ENCODE data around the gene CAMK2D. TPM values are rescaled to one million over a fixed set of nuclear protein-coding genes. Genes with fewer than 3 reads are reported as not detected.

Gene CAMK2D
- total RNA-seq, 1 experiment from 2014 or later = 7.1 TPM

GRCh38 chr4:113440371-113440770, 321.2 kb downstream of the CAMK2D start:
- H3K27ac ChIP-seq = no peak overlapping the region
- H3K4me1 ChIP-seq (replicated peaks; ENCODE audit: insufficient read depth) = 0 out of 2 replicates have a peak, but pooled peaks cover 2% of the 10 kb centered on the region
- no peaks in the 10 kb centered on the region for H3K27me3 ChIP-seq (ENCODE audit: insufficient read depth, low read depth)
- intact Hi-C loops (cut with micrococcal nuclease; ENCODE audit: unreplicated experiment) = no loop called here
- ChIA-PET CTCF (no interaction called here), POLR2A (ENCODE audit: unreplicated experiment) (no interaction called here)
- no peak overlapping the region for H3K4me3 ChIP-seq
- BruUV-seq (replicated peaks) = no TSS peak
- no peaks in the 10 kb centered on the region for H4K20me1 ChIP-seq (ENCODE audit: insufficient read depth)
- TF ChIP-seq EZH2 (IDR thresholded peaks at IDR 0.05; ENCODE audit: low read depth) (no peak), CTCF (conservative IDR thresholded peaks at IDR 0.05) (no peak)
- H3K36me3 ChIP-seq (ENCODE audit: low read depth) = no peaks in the 10 kb centered on the region
- H3K79me2 ChIP-seq (ENCODE audit: low read depth) = no peaks in the 10 kb centered on the region
- H3F3A ChIP-seq (ENCODE audit: insufficient read depth, low read depth) = no peaks in the 10 kb centered on the region
- no peaks in the 10 kb centered on the region for H3K9me3 ChIP-seq (ENCODE audit: insufficient read depth, low read depth)
- no peak for DNase-seq
- H3K9me2 ChIP-seq (ENCODE audit: insufficient read depth) = no peaks in the 10 kb centered on the region
- no peak overlapping the region for H2AFZ ChIP-seq
- no peak overlapping the region for H3K4me2 ChIP-seq

DNA sequence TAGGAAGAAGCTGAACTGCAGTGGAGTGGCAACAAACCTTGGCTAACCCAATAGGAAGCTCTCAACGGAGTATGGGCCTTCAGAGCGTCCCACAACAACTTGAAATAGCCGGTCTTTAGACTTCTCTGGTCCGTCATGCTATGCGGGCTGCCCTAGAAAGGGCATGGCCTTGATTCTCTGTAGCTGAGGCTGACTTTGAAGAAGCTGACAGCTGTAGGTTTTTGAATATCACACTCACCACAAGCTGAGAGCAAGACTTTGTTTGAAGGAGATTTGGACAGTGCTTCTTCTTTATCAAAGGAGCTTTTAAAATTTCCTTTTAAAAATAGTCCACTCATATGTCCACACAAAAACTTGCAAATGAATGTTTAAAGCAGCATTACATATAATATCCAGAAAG, 322.9 kb downstream of the CAMK2D start:
- no peak for DNase-seq
- H3K36me3 ChIP-seq (ENCODE audit: low read depth) = no peaks in the 10 kb centered on the region
- H3K79me2 ChIP-seq (ENCODE audit: low read depth) = no peaks in the 10 kb centered on the region
- no peak overlapping the region for H3K27ac ChIP-seq
- ChIA-PET CTCF (no interaction called here), POLR2A (ENCODE audit: unreplicated experiment) (no interaction called here)
- no peak overlapping the region for H2AFZ ChIP-seq
- no peaks in the 10 kb centered on the region for H3K9me2 ChIP-seq (ENCODE audit: insufficient read depth)
- no peak overlapping the region for H3K4me2 ChIP-seq
- H3K9me3 ChIP-seq (ENCODE audit: insufficient read depth, low read depth) = no peaks in the 10 kb centered on the region
- H3K4me1 ChIP-seq (replicated peaks; ENCODE audit: insufficient read depth) = no peaks in the 10 kb centered on the region
- H3K4me3 ChIP-seq = no peak overlapping the region
- no peaks in the 10 kb centered on the region for H4K20me1 ChIP-seq (ENCODE audit: insufficient read depth)
- no TSS peak for BruUV-seq (replicated peaks)
- no peaks in the 10 kb centered on the region for H3K27me3 ChIP-seq (ENCODE audit: insufficient read depth, low read depth)
- H3F3A ChIP-seq (ENCODE audit: insufficient read depth, low read depth) = no peaks in the 10 kb centered on the region
- TF ChIP-seq CTCF (conservative IDR thresholded peaks at IDR 0.05) = no peak
- no peak for TF ChIP-seq EZH2 (IDR thresholded peaks at IDR 0.05; ENCODE audit: low read depth)
- intact Hi-C loops (cut with micrococcal nuclease; ENCODE audit: unreplicated experiment) = no loop called here

GRCh38 chr4:113437129-113437528, 324.4 kb downstream of the CAMK2D start:
- no peak overlapping the region for H3K4me3 ChIP-seq
- H3K4me2 ChIP-seq = no peak overlapping the region
- intact Hi-C loops (cut with micrococcal nuclease; ENCODE audit: unreplicated experiment) = no loop called here
- no peaks in the 10 kb centered on the region for H4K20me1 ChIP-seq (ENCODE audit: insufficient read depth)
- H3K4me1 ChIP-seq (replicated peaks; ENCODE audit: insufficient read depth) = no peaks in the 10 kb centered on the region
- TF ChIP-seq CTCF (conservative IDR thresholded peaks at IDR 0.05) = no peak
- TF ChIP-seq EZH2 (IDR thresholded peaks at IDR 0.05; ENCODE audit: low read depth) = no peak
- no peaks in the 10 kb centered on the region for H3K27me3 ChIP-seq (ENCODE audit: insufficient read depth, low read depth)
- ChIA-PET CTCF (no interaction called here), POLR2A (ENCODE audit: unreplicated experiment) (no interaction called here)
- no peaks in the 10 kb centered on the region for H3F3A ChIP-seq (ENCODE audit: insufficient read depth, low read depth)
- no peaks in the 10 kb centered on the region for H3K9me2 ChIP-seq (ENCODE audit: insufficient read depth)
- H3K9me3 ChIP-seq (ENCODE audit: insufficient read depth, low read depth) = no peaks in the 10 kb centered on the region
- H3K79me2 ChIP-seq (ENCODE audit: low read depth) = no peaks in the 10 kb centered on the region
- BruUV-seq (replicated peaks) = no TSS peak
- no peaks in the 10 kb centered on the region for H3K36me3 ChIP-seq (ENCODE audit: low read depth)
- DNase-seq = no peak
- no peak overlapping the region for H2AFZ ChIP-seq
- no peak overlapping the region for H3K27ac ChIP-seq

Measured in PC-9 (cell line).